Chondrocyte (in vitro differentiated cells): ENCODE measurements around the gene STARD3. TPM values are rescaled to one million over a fixed set of nuclear protein-coding genes. Genes with fewer than 3 reads are reported as not detected.

Source experiments
- DNase-seq: peaks from one replicate; pipeline ENCODE4 v3.0.0; 2021; ENCODE audit warnings: mixed read lengths, low spot score
- H3K27ac Mint-ChIP-seq: one replicate; pipeline ENCODE4 v1.8.0; 2021; ENCODE audit warnings: mild to moderate bottlenecking, moderate library complexity, mixed read lengths; ENCODE audit not compliant: unreplicated experiment
- H3K27me3 Mint-ChIP-seq: 2 replicates; pipeline ENCODE4 v1.8.0; 2021; ENCODE audit warnings: low read depth, mixed read lengths
- H3K36me3 Mint-ChIP-seq: 2 replicates; pipeline ENCODE4 v1.8.0; 2021; ENCODE audit warnings: low read depth, mixed read lengths
- H3K4me1 Mint-ChIP-seq: 2 replicates; pipeline ENCODE4 v1.8.0; 2021; ENCODE audit warnings: low read depth, mild to moderate bottlenecking, mixed read lengths
- H3K4me3 Mint-ChIP-seq: one replicate; pipeline ENCODE4 v1.8.0; 2021; ENCODE audit warnings: mild to moderate bottlenecking, moderate library complexity, mixed read lengths; ENCODE audit not compliant: unreplicated experiment
- H3K9me3 Mint-ChIP-seq: 2 replicates; pipeline ENCODE4 v1.8.0; 2021; ENCODE audit warnings: low read depth, mixed read lengths
- CTCF ChIP-seq: fragments of 200-600 bp; sonication (generic); IDR thresholded peaks from 2 replicates; pipeline ENCODE4 v1.5.0; 2021; ENCODE audit warnings: antibody characterized with exemption, mild to moderate bottlenecking, moderate library complexity
- total RNA-seq: library from RNA; stranded (reverse); gene quantifications from 3 replicates; pipeline ENCODE4 v1.2.1, GENCODE V29; 2021

The STARD3 gene
- total RNA-seq, 1 donor from 2014 or later: 42.3 TPM

GRCh38 chr17:39666601-39667261 is 29.8 kb downstream of the STARD3 start:
- DNase-seq: no peak
- Mint-ChIP-seq H3K4me3 (no peak overlapping the region), H3K36me3 (no peaks in the 10 kb centered on the region), H3K27ac (no peak overlapping the region), H3K4me1 (peaks cover 33% of the 10 kb centered on the region), H3K9me3 (no peaks in the 10 kb centered on the region), H3K27me3 (peaks cover 15% of the 10 kb centered on the region)
- no peak for TF ChIP-seq CTCF

GRCh38 chr17:39667262-39667944 is 30.5 kb downstream of the STARD3 start:
- Mint-ChIP-seq H3K4me1 (peaks cover 31% of the 10 kb centered on the region), H3K9me3 (no peaks in the 10 kb centered on the region), H3K27me3 (peaks cover 19% of the 10 kb centered on the region), H3K36me3 (no peaks in the 10 kb centered on the region), H3K4me3 (no peak overlapping the region), H3K27ac (no peak overlapping the region)
- no peak for DNase-seq
- TF ChIP-seq CTCF: no peak

GRCh38 chr17:39667945-39668924 is 31.3 kb downstream of the STARD3 start, which contains the start of gene PNMT:
PNMT (plus strand) TSS chr17:39668453; CDS start chr17:39668476, 23 bp downstream.
- Mint-ChIP-seq H3K36me3 (no peaks in the 10 kb centered on the region), H3K4me3 (peak within 1 kb of the TSS; percentile 42), H3K27ac (no peak within 1 kb of the TSS), H3K4me1 (peaks cover 28% of the 10 kb centered on the region), H3K9me3 (no peaks in the 10 kb centered on the region), H3K27me3 (peaks cover 19% of the 10 kb centered on the region)
- TF ChIP-seq CTCF: peak; percentile 82
- no peak for DNase-seq

- TF ChIP-seq CTCF: no peak
- Mint-ChIP-seq H3K4me3 (no peak overlapping the region), H3K27me3 (peaks cover 19% of the 10 kb centered on the region), H3K36me3 (no peaks in the 10 kb centered on the region), H3K4me1 (peaks cover 28% of the 10 kb centered on the region), H3K27ac (no peak overlapping the region), H3K9me3 (no peaks in the 10 kb centered on the region)
- DNase-seq: no peak
Observed at GRCh38 chr17:39669897-39670735, 33.2 kb downstream of the STARD3 start.
